ENCODE data around the gene LYZL2. TPM values are rescaled to one million over a fixed set of nuclear protein-coding genes. Genes with fewer than 3 reads are reported as not detected.

Gene LYZL2
- total RNA-seq, 4 donors from 2014 or later: not detected

DNA sequence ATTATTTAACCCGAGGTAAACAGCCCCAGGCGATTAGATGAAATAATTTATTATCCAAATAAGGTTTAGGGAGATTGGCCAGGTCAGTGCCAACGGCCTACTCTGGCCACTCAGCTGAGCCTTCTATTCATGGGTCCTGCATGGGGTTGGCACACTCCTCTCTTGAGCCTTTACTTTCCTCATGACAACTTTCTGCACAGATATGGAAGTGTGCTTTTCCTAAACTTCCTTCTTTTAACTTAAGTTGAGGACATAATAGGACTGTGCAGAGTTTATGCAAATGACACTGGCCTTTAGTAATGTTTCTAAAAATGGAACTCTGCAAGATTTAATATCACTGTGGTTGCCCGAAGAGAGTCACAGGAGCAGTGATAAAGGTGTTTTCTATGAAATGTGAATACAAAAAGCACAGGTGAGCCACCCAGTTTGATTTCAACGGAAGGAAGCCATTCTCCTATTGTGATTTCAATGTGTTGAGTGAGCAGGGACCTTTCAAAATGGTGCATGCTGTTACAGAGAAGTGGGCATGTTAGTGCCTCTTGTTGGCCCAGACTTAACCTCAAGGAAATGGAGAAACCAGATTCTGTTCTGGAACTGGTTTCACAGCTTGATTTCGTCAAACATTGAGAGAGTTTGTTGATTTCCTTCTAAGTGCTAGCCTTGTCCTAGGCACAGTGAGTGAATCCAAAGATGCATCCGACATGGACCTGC lies 55.7 kb downstream of the LYZL2 start:
- TF ChIP-seq, protein P1, sequence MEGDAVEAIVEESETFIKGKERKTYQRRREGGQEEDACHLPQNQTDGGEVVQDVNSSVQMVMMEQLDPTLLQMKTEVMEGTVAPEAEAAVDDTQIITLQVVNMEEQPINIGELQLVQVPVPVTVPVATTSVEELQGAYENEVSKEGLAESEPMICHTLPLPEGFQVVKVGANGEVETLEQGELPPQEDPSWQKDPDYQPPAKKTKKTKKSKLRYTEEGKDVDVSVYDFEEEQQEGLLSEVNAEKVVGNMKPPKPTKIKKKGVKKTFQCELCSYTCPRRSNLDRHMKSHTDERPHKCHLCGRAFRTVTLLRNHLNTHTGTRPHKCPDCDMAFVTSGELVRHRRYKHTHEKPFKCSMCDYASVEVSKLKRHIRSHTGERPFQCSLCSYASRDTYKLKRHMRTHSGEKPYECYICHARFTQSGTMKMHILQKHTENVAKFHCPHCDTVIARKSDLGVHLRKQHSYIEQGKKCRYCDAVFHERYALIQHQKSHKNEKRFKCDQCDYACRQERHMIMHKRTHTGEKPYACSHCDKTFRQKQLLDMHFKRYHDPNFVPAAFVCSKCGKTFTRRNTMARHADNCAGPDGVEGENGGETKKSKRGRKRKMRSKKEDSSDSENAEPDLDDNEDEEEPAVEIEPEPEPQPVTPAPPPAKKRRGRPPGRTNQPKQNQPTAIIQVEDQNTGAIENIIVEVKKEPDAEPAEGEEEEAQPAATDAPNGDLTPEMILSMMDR (IDR thresholded peaks at IDR 0.05; ENCODE audit: low read depth): no peak

DNA sequence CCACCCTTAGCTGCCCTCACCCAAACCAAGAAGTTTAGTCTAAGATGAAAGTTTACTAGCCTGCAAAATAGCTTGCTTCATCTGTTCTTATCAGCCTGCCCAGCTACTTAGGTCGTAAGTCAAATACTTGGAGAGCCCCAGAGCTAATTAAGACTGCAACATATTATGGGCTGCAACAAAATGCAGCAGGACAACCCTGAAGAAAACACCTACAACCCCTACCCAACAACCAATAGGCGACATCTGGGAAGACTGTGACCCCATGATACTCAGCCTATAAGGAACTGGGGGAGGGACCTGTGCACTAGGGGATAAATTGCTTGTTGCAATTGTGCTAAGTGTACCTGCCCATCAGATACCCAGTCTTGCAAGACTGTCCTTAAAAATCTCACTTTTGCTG lies 64.1 kb downstream of the LYZL2 start:
- TF ChIP-seq, protein P1 (IDR thresholded peaks at IDR 0.05; ENCODE audit: low read depth): no peak

DNA sequence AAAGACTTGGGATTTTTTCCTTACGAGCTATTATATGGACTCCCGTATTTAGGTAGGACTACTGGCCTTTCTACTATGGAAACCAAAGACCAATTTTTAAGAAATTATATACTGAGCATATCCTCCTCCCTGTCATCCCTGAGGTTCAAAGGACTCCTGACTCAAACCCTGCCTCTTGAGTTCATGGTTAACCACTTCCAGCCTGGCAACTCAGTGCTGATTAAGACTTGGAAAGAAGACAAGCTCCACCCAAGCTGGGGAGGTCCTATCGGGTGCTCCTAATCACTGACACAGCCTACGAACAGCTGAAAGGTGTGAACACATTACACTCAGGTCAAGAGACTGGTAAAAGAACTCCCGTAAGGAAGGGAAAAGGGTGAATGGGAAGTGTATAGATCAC lies 66.8 kb downstream of the LYZL2 start:
- TF ChIP-seq, protein P1 (IDR thresholded peaks at IDR 0.05; ENCODE audit: low read depth): no peak

Other genes starting within 250 kb of the LYZL2 start
- gene MAP3K8, start 195.6 kb downstream of the LYZL2 start, total RNA-seq: 10 to 100 TPM; 30.3 to 54.8 (median 47.6) TPM

Data from subcutaneous adipose tissue (tissue), 4 donors.